ENCODE data around the gene SRSF4. TPM values are rescaled to one million over a fixed set of nuclear protein-coding genes. Genes with fewer than 3 reads are reported as not detected.
"Not testable (repeated sequence)": the region's sequence is repeated elsewhere in the genome, so short reads cannot be mapped to it uniquely, and the experiment has no call there.

The SRSF4 gene
- polyA plus RNA-seq, 1 experiment: 45.6 TPM

DNA sequence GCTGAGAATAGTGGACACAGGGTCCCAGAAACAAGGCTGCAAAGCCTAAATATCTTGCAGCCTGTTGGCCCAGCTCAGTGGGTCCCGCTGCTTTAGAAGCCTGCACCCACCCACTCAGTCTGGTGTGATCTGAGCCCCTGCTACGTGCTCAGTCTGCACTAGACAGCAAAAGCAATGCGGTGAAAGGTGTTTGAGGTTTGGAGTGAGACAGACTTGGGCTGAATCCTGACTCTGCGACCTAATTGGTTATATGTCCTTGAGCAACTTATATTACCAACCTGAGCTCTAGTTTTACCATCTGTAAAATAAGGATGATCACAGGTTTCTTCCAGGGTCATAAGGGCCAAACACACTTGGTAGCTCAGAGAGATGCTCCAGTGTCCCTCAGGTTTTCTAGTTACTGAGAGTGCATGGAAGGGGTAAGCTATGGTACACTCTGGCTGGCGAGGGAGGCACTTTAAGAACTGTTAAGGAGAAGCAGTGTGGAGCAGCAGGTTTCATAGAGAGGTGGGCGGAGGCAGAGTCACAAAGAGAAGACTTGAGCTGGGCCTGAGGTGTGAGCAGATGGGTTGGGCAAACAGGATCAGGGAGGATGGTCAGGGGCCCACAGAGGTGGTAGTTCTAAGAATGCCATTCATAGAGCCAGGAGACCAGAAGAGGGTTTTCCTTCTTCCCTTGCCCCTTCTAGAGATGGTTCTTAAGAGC lies 68.1 kb downstream of the SRSF4 start:
- no peak overlapping the region for H3K4me3 ChIP-seq (ENCODE audit: low read depth, low read length)
- no peak for DNase-seq (ENCODE audit: low read depth, low spot score)
- no peak overlapping the region for H3K27ac ChIP-seq (ENCODE audit: low read depth, low read length)
- no peaks in the 10 kb centered on the region for H3K9me3 ChIP-seq (ENCODE audit: control insufficient read depth, insufficient read depth, low read length)
- TF ChIP-seq, protein P1, sequence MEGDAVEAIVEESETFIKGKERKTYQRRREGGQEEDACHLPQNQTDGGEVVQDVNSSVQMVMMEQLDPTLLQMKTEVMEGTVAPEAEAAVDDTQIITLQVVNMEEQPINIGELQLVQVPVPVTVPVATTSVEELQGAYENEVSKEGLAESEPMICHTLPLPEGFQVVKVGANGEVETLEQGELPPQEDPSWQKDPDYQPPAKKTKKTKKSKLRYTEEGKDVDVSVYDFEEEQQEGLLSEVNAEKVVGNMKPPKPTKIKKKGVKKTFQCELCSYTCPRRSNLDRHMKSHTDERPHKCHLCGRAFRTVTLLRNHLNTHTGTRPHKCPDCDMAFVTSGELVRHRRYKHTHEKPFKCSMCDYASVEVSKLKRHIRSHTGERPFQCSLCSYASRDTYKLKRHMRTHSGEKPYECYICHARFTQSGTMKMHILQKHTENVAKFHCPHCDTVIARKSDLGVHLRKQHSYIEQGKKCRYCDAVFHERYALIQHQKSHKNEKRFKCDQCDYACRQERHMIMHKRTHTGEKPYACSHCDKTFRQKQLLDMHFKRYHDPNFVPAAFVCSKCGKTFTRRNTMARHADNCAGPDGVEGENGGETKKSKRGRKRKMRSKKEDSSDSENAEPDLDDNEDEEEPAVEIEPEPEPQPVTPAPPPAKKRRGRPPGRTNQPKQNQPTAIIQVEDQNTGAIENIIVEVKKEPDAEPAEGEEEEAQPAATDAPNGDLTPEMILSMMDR (IDR thresholded peaks at IDR 0.05; ENCODE audit: low read depth, low read length): no peak
- CTCF ChIA-PET: interaction anchor here (0.9 to 1.4 kb wide), 3 partner anchors 9 to 68 kb away, joined by 3 to 4 read pairs (median 3); partner anchors contain the start of gene SRSF4
- no peaks in the 10 kb centered on the region for H3K27me3 ChIP-seq (ENCODE audit: control insufficient read depth, insufficient read depth, low read length)
- POLR2A ChIA-PET: no interaction called here

- H3K27me3 ChIP-seq (ENCODE audit: control insufficient read depth, insufficient read depth, low read length): no peaks in the 10 kb centered on the region
- POLR2A ChIA-PET: no interaction called here
- TF ChIP-seq, protein P1 (IDR thresholded peaks at IDR 0.05; ENCODE audit: low read depth, low read length): no peak
- CTCF ChIA-PET: interaction anchor here (1.0 to 1.4 kb wide), 2 partner anchors 12 to 68 kb away, joined by 3 to 4 read pairs; partner anchors contain the start of gene SRSF4
- no peak for DNase-seq (ENCODE audit: low read depth, low spot score)
- H3K27ac ChIP-seq (ENCODE audit: low read depth, low read length): no peak overlapping the region
- H3K9me3 ChIP-seq (ENCODE audit: control insufficient read depth, insufficient read depth, low read length): no peaks in the 10 kb centered on the region
- H3K4me3 ChIP-seq (ENCODE audit: low read depth, low read length): no peak overlapping the region
Measured at GRCh38 chr1:29112705-29113412, 68.8 kb downstream of the SRSF4 start.

- not testable (repeated sequence) for H3K4me3 ChIP-seq (ENCODE audit: low read depth, low read length); H3K9me3 ChIP-seq (ENCODE audit: control insufficient read depth, insufficient read depth, low read length); H3K27me3 ChIP-seq (ENCODE audit: control insufficient read depth, insufficient read depth, low read length); H3K27ac ChIP-seq (ENCODE audit: low read depth, low read length); DNase-seq (ENCODE audit: low read depth, low spot score)
- ChIA-PET POLR2A (interaction anchor here (0.6 kb wide), 1 partner anchor 194 kb away, joined by 4 read pairs; no protein-coding TSS in a partner anchor), CTCF (interaction anchor here (0.7 to 1.4 kb wide), 3 partner anchors 9 to 226 kb away, joined by 3 to 4 read pairs (median 4); no protein-coding TSS in a partner anchor)
Measured at GRCh38 chr1:29108041-29108440, 73.7 kb downstream of the SRSF4 start.

DNA sequence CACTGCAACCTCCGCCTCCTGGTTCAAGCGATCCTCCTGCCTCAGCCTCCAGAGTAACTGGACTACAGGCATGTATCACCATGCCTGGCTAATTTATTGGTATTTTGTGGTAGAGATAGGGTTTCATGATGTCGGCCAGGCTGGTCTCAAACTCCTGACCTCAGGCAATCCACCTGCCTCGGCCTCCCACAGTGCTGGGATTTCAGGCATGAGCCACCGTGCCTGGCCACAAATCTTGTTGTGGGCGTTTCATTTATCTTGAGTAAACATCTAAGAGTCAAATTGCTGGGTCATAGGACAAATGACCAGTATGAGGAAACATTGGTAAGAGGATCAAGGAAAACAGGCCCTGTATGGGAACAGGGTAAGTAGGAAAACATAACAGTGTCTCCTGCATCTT lies 75.9 kb downstream of the SRSF4 start:
- no peak for DNase-seq (ENCODE audit: low read depth, low spot score)
- POLR2A ChIA-PET: no interaction called here
- TF ChIP-seq, protein P1 (IDR thresholded peaks at IDR 0.05; ENCODE audit: low read depth, low read length): no peak

GRCh38 chr1:29100487-29100886 lies 81.2 kb downstream of the SRSF4 start:
- Histone ChIP-seq H3K9me3 (ENCODE audit: control insufficient read depth, insufficient read depth, low read length) (no peaks in the 10 kb centered on the region), H3K27ac (ENCODE audit: low read depth, low read length) (no peak overlapping the region), H3K27me3 (ENCODE audit: control insufficient read depth, insufficient read depth, low read length) (no peaks in the 10 kb centered on the region), H3K4me3 (ENCODE audit: low read depth, low read length) (no peak overlapping the region)
- ChIA-PET CTCF (interaction anchor here (0.7 kb wide), 1 partner anchor 224 kb away, joined by 3 read pairs; no protein-coding TSS in a partner anchor), POLR2A (no interaction called here)
- no peak for DNase-seq (ENCODE audit: low read depth, low spot score)
- TF ChIP-seq, protein P1 (IDR thresholded peaks at IDR 0.05; ENCODE audit: low read depth, low read length): no peak

More for the DNA sequence above, 75.9 kb downstream of the SRSF4 start:
- H3K9me3 ChIP-seq (ENCODE audit: control insufficient read depth, insufficient read depth, low read length): no peaks in the 10 kb centered on the region
- no peak overlapping the region for H3K27ac ChIP-seq (ENCODE audit: low read depth, low read length)
- no peak overlapping the region for H3K4me3 ChIP-seq (ENCODE audit: low read depth, low read length)
- H3K27me3 ChIP-seq (ENCODE audit: control insufficient read depth, insufficient read depth, low read length): no peaks in the 10 kb centered on the region
- CTCF ChIA-PET: interaction anchor here (0.5 kb wide), 1 partner anchor 462 kb away, joined by 5 read pairs; no protein-coding TSS in a partner anchor
